T-helper 22 cell (primary cell): ENCODE measurements around the gene ARHGEF1.

ENCODE experiments used
- DNase-seq: peaks from one replicate; pipeline ENCODE4 v3.0.0-alpha.2; 2020; ENCODE audit warnings: low read depth

The ARHGEF1 gene

GRCh38 chr19:41956621-41957020 lies 73.6 kb downstream of the ARHGEF1 start:
- no peak for DNase-seq
